HCT116 (cell line): ENCODE measurements around the gene RNF31. TPM values are rescaled to one million over a fixed set of nuclear protein-coding genes. Genes with fewer than 3 reads are reported as not detected.

Source experiments
- ATAC-seq: fragments of 200-7000 bp; cut with Tn5 transposase; 2 replicates; pipeline ENCODE4 v1.9.1; 2020; ENCODE audit warnings: mild to moderate bottlenecking, moderate library complexity
- BruUV-seq: library from RNA; stranded (reverse); fragments of 400-500 nt; replicated peaks from 2 replicates; lab custom pipeline; 2021; lab: Mats Ljungman, UMichigan
- CTCF ChIA-PET: fragments of 300-600 bp; sonication (Branson Sonifier 250); formaldehyde crosslinking; loops from one replicate; lab custom pipeline; 2021; ENCODE audit warnings: antibody characterized with exemption; lab: Charles Lee
- POLR2A ChIA-PET: fragments of 300-600, 350-600 bp; sonication (Branson Sonifier 250); formaldehyde crosslinking; loops from one replicate; lab custom pipeline; 2021; ENCODE audit warnings: antibody characterized with exemption; lab: Charles Lee
- RAD21 ChIA-PET, 2 experiments: fragments of 300-600 bp; sonication (Branson Sonifier 250); formaldehyde crosslinking; loops; one replicate each; lab custom pipeline; 2023; ENCODE audit warnings: low total read pairs in 2 of 2; ENCODE audit not compliant: uncharacterized antibody in 2 of 2, unreplicated experiment in 2 of 2, low non-redundant PET in 1 of 2; lab: Charles Lee
- DNase-seq: peaks from one replicate; pipeline ENCODE4 v3.0.0-alpha.2; 2010; ENCODE audit warnings: low read depth, low spot score
- H2AFZ ChIP-seq: fragments of 200-600 bp; shearing (Covaris generic), sonication (generic); 2 replicates; pipeline ENCODE4 v1.6.1; 2017; ENCODE audit warnings: low read depth, mixed run types, mixed read lengths, antibody characterized with exemption, low read length; ENCODE audit not compliant: poor library complexity, severe bottlenecking
- H3K27ac ChIP-seq: 2 replicates; pipeline ENCODE4 v1.5.1; 2012; ENCODE audit warnings: low read depth, low read length
- H3K27me3 ChIP-seq: fragments of 200-600 bp; sonication (generic); 2 replicates; pipeline ENCODE4 v1.6.1; 2016; ENCODE audit warnings: mixed run types, low read length, mixed read lengths; ENCODE audit not compliant: insufficient read depth
- H3K36me3 ChIP-seq, 2 experiments: fragments of 200-500 bp in 1 of 2; fragments of 200-600 bp in 1 of 2; sonication (Bioruptor generic) in 1 of 2; sonication (generic) in 1 of 2; 2 replicates each; pipeline versions ENCODE4 v1.5.1 to v1.6.1; 2014 to 2016; ENCODE audit warnings: low read length in 2 of 2, inconsistent platforms in 1 of 2, mixed read lengths in 1 of 2, mixed run types in 1 of 2; ENCODE audit not compliant: insufficient read depth in 2 of 2, control insufficient read depth in 1 of 2
- H3K4me1 ChIP-seq, 2 experiments: fragments of 200-600 bp in 1 of 2; sonication (generic) in 1 of 2; 2 replicates each; pipeline versions ENCODE4 v1.5.1 to v1.6.1; 2012 to 2017; ENCODE audit warnings: low read length in 2 of 2, inconsistent platforms in 1 of 2, mild to moderate bottlenecking in 1 of 2, mixed read lengths in 1 of 2, mixed run types in 1 of 2, moderate library complexity in 1 of 2; ENCODE audit not compliant: insufficient read depth in 2 of 2, control insufficient read depth in 1 of 2
- H3K4me2 ChIP-seq: fragments of 200-600 bp; sonication (generic); 2 replicates; pipeline ENCODE4 v1.6.1; 2017; ENCODE audit warnings: mixed run types, low read length, mixed read lengths
- H3K4me3 ChIP-seq, 2 experiments: fragments of 200-600 bp in 1 of 2; sonication (generic) in 1 of 2; replicated peaks in 1 of 2; 2 replicates each; pipeline ENCODE4 v1.5.1; 2011 to 2016; ENCODE audit warnings: low read length in 2 of 2, control low read depth in 1 of 2, low read depth in 1 of 2, mild to moderate bottlenecking in 1 of 2, mixed read lengths in 1 of 2, mixed run types in 1 of 2
- H3K79me2 ChIP-seq: fragments of 200-600 bp; sonication (generic); 2 replicates; pipeline ENCODE4 v1.6.1; 2017; ENCODE audit warnings: mild to moderate bottlenecking, mixed run types, low read length, moderate library complexity, mixed read lengths; ENCODE audit not compliant: insufficient read depth
- H3K9ac ChIP-seq: fragments of 200-600 bp; sonication (generic); 2 replicates; pipeline ENCODE4 v1.6.1; 2016; ENCODE audit warnings: low read length, mixed read lengths
- H3K9me2 ChIP-seq: fragments of 200-600 bp; sonication (generic), shearing (Covaris generic); 2 replicates; pipeline ENCODE4 v1.6.1; 2017; ENCODE audit warnings: mixed run types, mild to moderate bottlenecking, moderate library complexity; ENCODE audit not compliant: insufficient read depth
- H3K9me3 ChIP-seq, 2 experiments: fragments of 200-500 bp in 1 of 2; fragments of 200-600 bp in 1 of 2; sonication (Bioruptor generic) in 1 of 2; sonication (generic) in 1 of 2; 2 replicates each; pipeline ENCODE4 v1.6.1; 2014 to 2017; ENCODE audit warnings: low read length in 2 of 2, mixed read lengths in 2 of 2, inconsistent platforms in 1 of 2, low read depth in 1 of 2, mild to moderate bottlenecking in 1 of 2, mixed run types in 1 of 2, moderate library complexity in 1 of 2; ENCODE audit not compliant: control insufficient read depth in 1 of 2, insufficient read depth in 1 of 2
- H4K20me1 ChIP-seq: fragments of 200-600 bp; sonication (generic), shearing (Covaris generic); 2 replicates; pipeline ENCODE4 v1.6.1; 2017; ENCODE audit warnings: mixed run types, mild to moderate bottlenecking, moderate library complexity; ENCODE audit not compliant: insufficient read depth
- ATF3 ChIP-seq: IDR thresholded peaks from 2 replicates; pipeline ENCODE4 v1.6.1; 2012
- CBX3 ChIP-seq: IDR thresholded peaks from 2 replicates; pipeline ENCODE4 v1.6.1; 2012; ENCODE audit warnings: low read depth
- CTCF ChIP-seq, 3 experiments: fragments of 200-600 bp in 1 of 3; sonication (generic) in 1 of 3; IDR thresholded peaks in 2 of 3; conservative IDR thresholded peaks in 1 of 3; 2 replicates each; pipeline ENCODE4 v1.5.1; 2012 to 2017; ENCODE audit warnings: low read depth in 2 of 3, low read length in 2 of 3, antibody characterized with exemption in 1 of 3, borderline replicate concordance in 1 of 3, control low read depth in 1 of 3, mild to moderate bottlenecking in 1 of 3, mixed read lengths in 1 of 3, mixed run types in 1 of 3, moderate library complexity in 1 of 3; ENCODE audit not compliant: insufficient read depth in 1 of 3
- EGR1 ChIP-seq: IDR thresholded peaks from 2 replicates; pipeline ENCODE4 v1.6.1; 2012; ENCODE audit warnings: low read depth
- EZH2 ChIP-seq: fragments of 200-600 bp; sonication (generic); IDR thresholded peaks from 2 replicates; pipeline ENCODE4 v1.6.1; 2017; ENCODE audit warnings: antibody characterized with exemption, mixed run types
- EZH2phosphoT487 ChIP-seq: fragments of 200-600 bp; IDR thresholded peaks from 2 replicates; pipeline ENCODE4 v1.6.1; 2018; ENCODE audit warnings: antibody characterized with exemption, borderline replicate concordance
- FOSL1 ChIP-seq: IDR thresholded peaks from 2 replicates; pipeline ENCODE4 v1.6.1; 2012; ENCODE audit warnings: low read depth
- JUND ChIP-seq: IDR thresholded peaks from 2 replicates; pipeline ENCODE4 v1.6.1; 2012
- POLR2AphosphoS5 ChIP-seq: IDR thresholded peaks from 2 replicates; pipeline ENCODE4 v1.6.1; 2011; ENCODE audit warnings: mild to moderate bottlenecking, low read depth, low read length, moderate library complexity
- RAD21 ChIP-seq: IDR thresholded peaks from 2 replicates; pipeline ENCODE4 v1.6.1; 2012; ENCODE audit warnings: low read depth, mild to moderate bottlenecking
- ZBTB33 ChIP-seq: IDR thresholded peaks from 2 replicates; pipeline ENCODE4 v1.6.1; 2011; ENCODE audit warnings: mild to moderate bottlenecking, low read length, moderate library complexity; ENCODE audit not compliant: insufficient replicate concordance; ENCODE audit errors: extremely low read depth
- ZNF274 ChIP-seq: fragments of 200-500 bp; sonication (Bioruptor generic); IDR thresholded peaks from 2 replicates; pipeline ENCODE4 v1.6.1; 2014; ENCODE audit warnings: mild to moderate bottlenecking, low read depth, low read length, inconsistent platforms
- intact Hi-C: fragments of 100-400 bp; cut with micrococcal nuclease; formaldehyde crosslinking; loops from 2 replicates; pipeline ENCODE4 v1.10.0; 2022
- total RNA-seq: library from RNA; stranded (reverse); gene quantifications from one replicate; pipeline ENCODE4 v1.2.1, GENCODE V29; 2021; ENCODE audit not compliant: unreplicated experiment
- TF ChIP-seq, protein P1 (sequence below): IDR thresholded peaks from 2 replicates; pipeline ENCODE4 v1.6.1; 2012

The RNF31 gene
- total RNA-seq, 1 experiment from 2014 or later = 78.0 TPM

DNA sequence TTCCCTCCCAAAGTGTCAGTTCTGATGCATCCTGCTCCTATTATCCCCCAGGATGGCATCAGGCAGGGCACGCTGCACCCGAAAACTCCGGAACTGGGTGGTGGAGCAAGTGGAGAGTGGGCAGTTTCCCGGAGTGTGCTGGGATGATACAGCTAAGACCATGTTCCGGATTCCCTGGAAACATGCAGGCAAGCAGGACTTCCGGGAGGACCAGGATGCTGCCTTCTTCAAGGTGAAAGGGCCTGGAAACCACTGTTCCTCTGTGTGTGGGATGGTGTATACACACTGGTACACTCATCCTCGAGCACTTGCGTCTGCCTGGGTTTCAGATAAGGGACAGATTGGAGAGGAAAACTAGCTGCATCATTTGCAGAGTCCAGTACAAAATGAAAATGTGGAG, 14.8 kb downstream of the RNF31 start:
- POLR2A ChIA-PET = interaction anchor here (1.0 to 3.1 kb wide), 4 partner anchors 15 to 51 kb away, joined by 3 to 18 read pairs (median 4); partner anchors contain the start of genes CHMP4A, PSME1, PSME2 and RNF31
- TF ChIP-seq RAD21 = no peak
- no peak for TF ChIP-seq JUND
- no peak for TF ChIP-seq ATF3
- no peak for TF ChIP-seq EZH2phosphoT487
- no peak for TF ChIP-seq EZH2
- no peak for TF ChIP-seq CTCF (IDR thresholded peaks at IDR 0.05 in 2 of 3, conservative IDR thresholded peaks at IDR 0.05 in 1 of 3; ENCODE audit: borderline replicate concordance in 1 of 3, insufficient read depth in 1 of 3, low read depth in 2 of 3, low read length in 2 of 3)
- no peak for TF ChIP-seq POLR2AphosphoS5
- TF ChIP-seq, protein P1, sequence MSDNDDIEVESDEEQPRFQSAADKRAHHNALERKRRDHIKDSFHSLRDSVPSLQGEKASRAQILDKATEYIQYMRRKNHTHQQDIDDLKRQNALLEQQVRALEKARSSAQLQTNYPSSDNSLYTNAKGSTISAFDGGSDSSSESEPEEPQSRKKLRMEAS = no peak
- TF ChIP-seq ZNF274 = no peak
- no peak for TF ChIP-seq ZBTB33
- no peak for TF ChIP-seq CBX3
- no peak for TF ChIP-seq FOSL1
- no peak for TF ChIP-seq EGR1
- peaks cover 15 to 21% of the 10 kb centered on the region in 2 experiments for H3K4me1 ChIP-seq
- H3K36me3 ChIP-seq = peaks cover 14 to 31% of the 10 kb centered on the region in 2 experiments; a peak in 3 of 4 replicates
- no peaks in the 10 kb centered on the region for H3K79me2 ChIP-seq
- H2AFZ ChIP-seq = no peak overlapping the region
- H3K27ac ChIP-seq = peak overlapping the region; percentile 84
- no peaks in the 10 kb centered on the region for H4K20me1 ChIP-seq
- CTCF ChIA-PET = interaction anchor here (1.0 to 3.2 kb wide), 6 partner anchors 25 to 104 kb away, joined by 4 to 20 read pairs (median 8); partner anchors contain the start of genes IPO4 and PCK2
- intact Hi-C loops = no loop called here
- peak overlapping the region; percentile 58 to 60; a peak in 3 of 4 replicates for H3K4me3 ChIP-seq
- H3K27me3 ChIP-seq = no peaks in the 10 kb centered on the region
- ATAC-seq = no peak
- no peaks in the 10 kb centered on the region for H3K9me3 ChIP-seq
- peak overlapping the region; percentile 87 for H3K4me2 ChIP-seq
- no peak for DNase-seq
- RAD21 ChIA-PET = no interaction called here
- no peaks in the 10 kb centered on the region for H3K9me2 ChIP-seq
- peak overlapping the region; percentile 61 for H3K9ac ChIP-seq
- BruUV-seq = TSS peak; percentile 33
